H1 (cell line): Measurements from ENCODE around the gene PACSIN1. TPM values are rescaled to one million over a fixed set of nuclear protein-coding genes. Genes with fewer than 3 reads are reported as not detected.

ENCODE experiments used
- CBX8 ChIP-seq: fragments of 300-800, 300-1000 bp; sonication (generic); IDR thresholded peaks from 2 replicates; pipeline ENCODE4 v1.7.1; 2016; ENCODE audit warnings: low read depth, low read length, borderline replicate concordance
- CTCF ChIP-seq, 3 experiments: IDR thresholded peaks; 1 replicate in 2 of 3; 2 replicates in 1 of 3; pipeline versions ENCODE4 v1.5.1 to v1.6.1; 2011; ENCODE audit warnings: low read length in 3 of 3, mild to moderate bottlenecking in 3 of 3, inconsistent platforms in 2 of 3, low read depth in 1 of 3, moderate library complexity in 1 of 3; ENCODE audit not compliant: insufficient read depth in 1 of 3; ENCODE audit errors: control extremely low read depth in 1 of 3
- GTF2F1 ChIP-seq: IDR thresholded peaks from 2 replicates; pipeline ENCODE4 v1.6.1; 2012; ENCODE audit warnings: low read depth, low read length, improper control_type of control experiment, borderline replicate concordance
- SRF ChIP-seq: IDR thresholded peaks from 2 replicates; pipeline ENCODE4 v1.6.1; 2011; ENCODE audit warnings: mild to moderate bottlenecking, low read depth, low read length, moderate library complexity
- TCF12 ChIP-seq: IDR thresholded peaks from 2 replicates; pipeline ENCODE4 v1.6.1; 2011; ENCODE audit warnings: low read depth, mild to moderate bottlenecking, low read length
- USF2 ChIP-seq: IDR thresholded peaks from 2 replicates; pipeline ENCODE4 v1.6.1; 2011; ENCODE audit warnings: low read length, improper control_type of control experiment
- polyA plus RNA-seq, 7 experiments: library from polyadenylated mRNA; depleted of rRNA in 3 of 7; stranded (reverse) in 5 of 7; unstranded in 2 of 7; fragments of >200 nt in 5 of 7; fragments of 200-250 nt in 2 of 7; gene quantifications; 1 replicate in 5 of 7; 2 replicates in 1 of 7; 4 replicates in 1 of 7; pipeline versions ENCODE4 v1.2.1 to v1.2.3, GENCODE V29; 2011 to 2013; ENCODE audit warnings: missing spikeins in 2 of 7, mixed read lengths in 2 of 7
- total RNA-seq: library from RNA; stranded (reverse); fragmentation: NEBNext Ultra II Directional; extraction: Animal tissue kit (Norgen Biotek cat#: 25700); gene quantifications from 2 replicates; pipeline ENCODE4 v1.2.1, GENCODE V29; 2021

Gene PACSIN1
- total and polyA plus RNA-seq, 2 of the 8 experiments (the other 6 are each of a cell fraction or from before 2014, with no cell fraction given) = 5.9 to 11.1 TPM

- no peak for TF ChIP-seq CTCF (IDR thresholded peaks at IDR 0.05; ENCODE audit: control extremely low read depth in 1 of 3, insufficient read depth in 1 of 3, low read depth in 1 of 3, low read length in 3 of 3)
- TF ChIP-seq CBX8 = no peak
- TF ChIP-seq SRF = no peak
- TF ChIP-seq USF2 = no peak
- TF ChIP-seq GTF2F1 = no peak
- no peak for TF ChIP-seq TCF12
- TF ChIP-seq, all 59 proteins: peak for 0
These were observed 87.9 kb downstream of the PACSIN1 start (continued) for GRCh38 chr6:34553750-34554149.
